ENCODE data around the gene LAMB4.

- TF ChIP-seq POLR2A (IDR thresholded peaks at IDR 0.05): no peak
- TF ChIP-seq, protein P1, sequence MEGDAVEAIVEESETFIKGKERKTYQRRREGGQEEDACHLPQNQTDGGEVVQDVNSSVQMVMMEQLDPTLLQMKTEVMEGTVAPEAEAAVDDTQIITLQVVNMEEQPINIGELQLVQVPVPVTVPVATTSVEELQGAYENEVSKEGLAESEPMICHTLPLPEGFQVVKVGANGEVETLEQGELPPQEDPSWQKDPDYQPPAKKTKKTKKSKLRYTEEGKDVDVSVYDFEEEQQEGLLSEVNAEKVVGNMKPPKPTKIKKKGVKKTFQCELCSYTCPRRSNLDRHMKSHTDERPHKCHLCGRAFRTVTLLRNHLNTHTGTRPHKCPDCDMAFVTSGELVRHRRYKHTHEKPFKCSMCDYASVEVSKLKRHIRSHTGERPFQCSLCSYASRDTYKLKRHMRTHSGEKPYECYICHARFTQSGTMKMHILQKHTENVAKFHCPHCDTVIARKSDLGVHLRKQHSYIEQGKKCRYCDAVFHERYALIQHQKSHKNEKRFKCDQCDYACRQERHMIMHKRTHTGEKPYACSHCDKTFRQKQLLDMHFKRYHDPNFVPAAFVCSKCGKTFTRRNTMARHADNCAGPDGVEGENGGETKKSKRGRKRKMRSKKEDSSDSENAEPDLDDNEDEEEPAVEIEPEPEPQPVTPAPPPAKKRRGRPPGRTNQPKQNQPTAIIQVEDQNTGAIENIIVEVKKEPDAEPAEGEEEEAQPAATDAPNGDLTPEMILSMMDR (IDR thresholded peaks at IDR 0.05): no peak
Observed at GRCh38 chr7:108138911-108139310, 8.8 kb upstream of the LAMB4 start.
